Fibroblast of skin of back (primary cell): ENCODE data around the gene CDS2.

Experiments
- DNase-seq: peaks from one replicate; pipeline ENCODE4 v3.0.0-alpha.2; 2013

CDS2 gene

GRCh38 chr20:5153612-5154542, 27.1 kb downstream of the CDS2 start:
- no peak for DNase-seq

- no peak for DNase-seq
Observed at GRCh38 chr20:5154543-5154925, 27.7 kb downstream of the CDS2 start.

GRCh38 chr20:5155404-5155803, 28.6 kb downstream of the CDS2 start:
- no peak for DNase-seq

- DNase-seq: peak; percentile 41
Observed at GRCh38 chr20:5156675-5157448, 30.1 kb downstream of the CDS2 start.

GRCh38 chr20:5159928-5160327, 33.1 kb downstream of the CDS2 start:
- DNase-seq: no peak

- no peak for DNase-seq
Observed at GRCh38 chr20:5160882-5161281, 34.1 kb downstream of the CDS2 start.

GRCh38 chr20:5161536-5162164, 34.8 kb downstream of the CDS2 start:
- DNase-seq: no peak

GRCh38 chr20:5164645-5165625, 38.1 kb downstream of the CDS2 start:
- DNase-seq: no peak

- peak; percentile 47 for DNase-seq
Observed at GRCh38 chr20:5168651-5169396, 42.0 kb downstream of the CDS2 start.

- no peak for DNase-seq
Observed at GRCh38 chr20:5170341-5170740, 43.5 kb downstream of the CDS2 start.

- DNase-seq: peak; percentile 6
Observed at GRCh38 chr20:5171064-5171789, 44.4 kb downstream of the CDS2 start.

- no peak for DNase-seq
Observed at GRCh38 chr20:5171790-5172164, 45.0 kb downstream of the CDS2 start.

GRCh38 chr20:5172167-5172601, 45.4 kb downstream of the CDS2 start:
- no peak for DNase-seq

GRCh38 chr20:5172903-5173463, 46.2 kb downstream of the CDS2 start:
- no peak for DNase-seq

- DNase-seq: no peak
Observed at GRCh38 chr20:5173751-5174150, 46.9 kb downstream of the CDS2 start.

GRCh38 chr20:5177071-5177470, 50.3 kb downstream of the CDS2 start:
- DNase-seq: no peak

- no peak for DNase-seq
Observed at GRCh38 chr20:5178046-5178445, 51.2 kb downstream of the CDS2 start.

GRCh38 chr20:5180421-5180820, 53.6 kb downstream of the CDS2 start:
- DNase-seq: no peak

GRCh38 chr20:5180933-5181332, 54.1 kb downstream of the CDS2 start:
- DNase-seq: no peak

- no peak for DNase-seq
Observed at GRCh38 chr20:5181492-5181891, 54.7 kb downstream of the CDS2 start.
